Adrenal gland (tissue), 5 donors: ENCODE measurements around the gene WDR72.

Experiments
- POLR2A ChIP-seq, 2 donors: fragments of 450-650 bp; IDR thresholded peaks; one replicate each; pipeline ENCODE4 v1.6.1; 2017; ENCODE audit warnings: antibody characterized with exemption in 2 of 2, mild to moderate bottlenecking in 2 of 2, moderate library complexity in 1 of 2
- TF ChIP-seq, protein P1 (sequence below), 6 experiments: fragments of 450-650 bp in 4 of 6; fragments of 200-600 bp in 2 of 6; sonication (generic) in 1 of 6; IDR thresholded peaks; 1 replicate in 5 of 6; 2 replicates in 1 of 6; pipeline versions ENCODE4 v1.5.1 to v1.8.0; 2016 to 2021; ENCODE audit warnings: antibody characterized with exemption in 6 of 6, mild to moderate bottlenecking in 2 of 6, moderate library complexity in 1 of 6
- donor health status: DM: no; HTN: no; CAD: no.

DNA sequence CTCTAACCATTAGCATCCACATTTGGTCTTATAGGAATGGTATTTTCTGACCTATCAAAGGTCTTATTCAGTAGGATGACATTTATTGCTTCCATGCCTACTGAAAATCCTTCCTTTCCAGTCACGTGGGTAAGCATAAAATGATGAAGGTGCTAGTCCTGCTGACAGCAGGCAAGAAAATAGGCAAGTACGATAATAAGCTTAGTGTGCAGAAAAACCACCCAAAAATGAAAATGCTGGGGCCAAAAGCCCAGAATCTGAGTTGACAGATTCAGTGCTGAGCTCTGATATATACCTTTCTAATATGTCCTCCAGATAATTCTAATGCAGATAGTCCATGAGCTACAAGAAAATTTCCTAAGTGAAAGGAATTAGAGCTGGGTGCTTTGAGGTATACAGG, 194.8 kb downstream of the WDR72 start:
- TF ChIP-seq POLR2A (IDR thresholded peaks at IDR 0.05) = no peak
- TF ChIP-seq, protein P1, sequence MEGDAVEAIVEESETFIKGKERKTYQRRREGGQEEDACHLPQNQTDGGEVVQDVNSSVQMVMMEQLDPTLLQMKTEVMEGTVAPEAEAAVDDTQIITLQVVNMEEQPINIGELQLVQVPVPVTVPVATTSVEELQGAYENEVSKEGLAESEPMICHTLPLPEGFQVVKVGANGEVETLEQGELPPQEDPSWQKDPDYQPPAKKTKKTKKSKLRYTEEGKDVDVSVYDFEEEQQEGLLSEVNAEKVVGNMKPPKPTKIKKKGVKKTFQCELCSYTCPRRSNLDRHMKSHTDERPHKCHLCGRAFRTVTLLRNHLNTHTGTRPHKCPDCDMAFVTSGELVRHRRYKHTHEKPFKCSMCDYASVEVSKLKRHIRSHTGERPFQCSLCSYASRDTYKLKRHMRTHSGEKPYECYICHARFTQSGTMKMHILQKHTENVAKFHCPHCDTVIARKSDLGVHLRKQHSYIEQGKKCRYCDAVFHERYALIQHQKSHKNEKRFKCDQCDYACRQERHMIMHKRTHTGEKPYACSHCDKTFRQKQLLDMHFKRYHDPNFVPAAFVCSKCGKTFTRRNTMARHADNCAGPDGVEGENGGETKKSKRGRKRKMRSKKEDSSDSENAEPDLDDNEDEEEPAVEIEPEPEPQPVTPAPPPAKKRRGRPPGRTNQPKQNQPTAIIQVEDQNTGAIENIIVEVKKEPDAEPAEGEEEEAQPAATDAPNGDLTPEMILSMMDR (IDR thresholded peaks at IDR 0.05) = no peak
